NCI-H82 treated with DMSO at 0.1 percent for 48 hours (cell line): ENCODE measurements around the gene ZBTB49.
A peak's percentile ranks its signal among the peaks of the same experiment; 100 is the strongest.
"Not testable (repeated sequence)": the region's sequence is repeated elsewhere in the genome, so short reads cannot be mapped to it uniquely, and the experiment has no call there.

Experiments
- DNase-seq: peaks from one replicate; lab custom pipeline; 2025; ENCODE audit not compliant: unreplicated experiment; lab: John Stamatoyannopoulos, UW

ZBTB49 gene

DNA sequence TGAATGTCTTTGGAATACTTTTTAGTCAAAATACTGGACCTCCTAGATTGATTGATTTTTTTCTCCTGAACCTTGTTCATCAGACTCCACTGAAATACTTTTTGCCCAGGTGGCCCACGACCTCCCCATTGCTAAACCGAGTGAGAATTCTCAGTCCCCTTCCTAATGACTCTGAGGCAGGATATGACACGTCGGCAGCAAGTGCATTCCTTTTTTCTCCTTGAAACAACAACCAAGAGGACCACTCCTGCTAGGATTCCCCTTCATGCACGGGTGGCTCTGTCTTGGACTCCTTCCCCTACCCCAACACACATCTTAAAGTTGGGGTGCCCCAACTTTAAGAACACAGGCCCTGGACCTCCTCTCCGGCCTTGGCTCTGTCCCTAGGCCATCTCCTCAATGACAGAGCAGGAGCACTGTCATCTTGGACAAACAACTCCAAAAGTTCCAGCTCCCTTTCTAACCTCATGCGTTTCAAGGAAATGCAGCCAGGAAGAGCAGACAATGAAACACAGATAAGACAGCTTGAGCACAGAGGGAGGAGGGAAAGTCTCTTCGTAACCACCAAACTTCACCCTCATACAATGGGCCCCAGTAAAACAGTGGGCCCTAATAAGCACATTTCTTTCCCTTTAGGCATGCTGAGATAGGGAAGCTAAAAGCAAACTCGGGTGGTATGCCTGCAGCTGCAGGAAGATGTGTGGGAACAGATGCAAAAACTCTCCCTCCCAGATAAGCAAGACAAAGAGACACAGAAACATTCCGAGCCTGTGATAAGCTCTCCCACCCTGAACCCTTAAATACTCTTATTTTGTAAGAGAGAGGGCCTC is 33.9 kb downstream of the ZBTB49 start:
- no peak for DNase-seq

DNA sequence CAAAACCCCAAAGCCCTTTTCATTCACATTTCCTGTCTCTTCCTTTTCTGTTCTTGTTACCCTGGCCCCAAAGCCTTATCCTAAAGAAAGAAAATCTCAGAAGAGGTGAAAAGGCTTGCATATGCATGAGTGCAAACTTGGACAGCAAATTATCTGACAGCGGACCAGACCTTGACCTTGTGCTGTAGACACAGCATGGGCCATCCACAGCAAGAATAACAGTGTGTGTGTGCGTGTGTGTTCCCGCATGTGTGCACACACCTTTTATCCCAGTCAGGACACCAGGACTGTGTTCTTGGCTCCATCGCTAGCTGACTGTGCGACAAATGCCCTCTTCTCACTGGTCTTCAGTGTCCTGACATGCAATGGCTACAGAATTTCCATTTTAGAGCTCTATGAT is 35.3 kb downstream of the ZBTB49 start:
- DNase-seq: no peak

DNA sequence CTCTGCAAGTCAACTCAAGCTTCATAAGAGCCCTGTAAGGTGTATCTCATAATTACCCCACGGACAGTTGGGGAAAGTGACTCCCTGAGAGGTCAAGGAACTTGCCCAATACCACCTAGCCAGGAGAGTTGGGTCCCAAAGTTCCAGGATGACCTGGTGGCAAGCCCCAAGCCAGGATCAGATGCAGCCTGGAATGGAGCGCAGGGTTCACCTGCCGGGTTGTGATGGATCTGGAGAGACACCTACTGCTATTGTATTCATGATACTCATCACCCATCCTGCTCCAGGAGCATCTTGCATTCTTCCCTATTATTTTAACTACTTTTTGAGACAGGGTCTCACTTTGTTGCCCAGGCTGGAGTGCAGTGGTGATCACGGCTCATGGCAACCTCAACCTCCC is 36.1 kb downstream of the ZBTB49 start:
- DNase-seq: no peak

DNA sequence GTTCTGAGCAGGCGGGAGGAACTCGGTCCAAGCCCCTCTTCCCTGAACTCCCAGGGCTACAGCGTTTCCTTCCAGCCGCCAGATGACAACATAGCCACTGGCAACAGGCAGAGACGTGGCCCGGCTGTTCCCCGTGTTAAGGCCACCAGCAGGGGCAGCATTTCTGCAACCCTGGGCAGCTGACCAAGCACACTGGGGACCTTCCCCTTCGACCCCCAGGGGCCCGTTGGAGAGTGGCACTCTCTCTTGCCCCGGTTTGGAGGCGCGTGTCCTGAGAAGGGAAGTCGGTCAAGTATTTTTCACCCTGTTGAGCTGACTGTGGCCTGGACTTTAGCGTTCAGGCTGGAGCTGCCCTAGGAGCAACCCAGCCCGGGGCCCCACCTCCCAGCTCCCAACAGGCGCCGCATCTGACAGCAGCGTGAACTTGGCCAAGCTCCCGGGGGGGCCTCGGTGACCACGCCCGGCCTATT is 37.6 kb downstream of the ZBTB49 start:
- peak; percentile 0 for DNase-seq

GRCh38 chr4:4328206-4328605 is 38.2 kb downstream of the ZBTB49 start:
- no peak for DNase-seq

- DNase-seq: no peak
Measured at GRCh38 chr4:4328840-4329239, 38.8 kb downstream of the ZBTB49 start.

GRCh38 chr4:4329496-4329895 is 39.4 kb downstream of the ZBTB49 start:
- DNase-seq: no peak

GRCh38 chr4:4330794-4331193 is 40.7 kb downstream of the ZBTB49 start:
- no peak for DNase-seq

GRCh38 chr4:4332529-4332928 is 42.5 kb downstream of the ZBTB49 start:
- no peak for DNase-seq

DNA sequence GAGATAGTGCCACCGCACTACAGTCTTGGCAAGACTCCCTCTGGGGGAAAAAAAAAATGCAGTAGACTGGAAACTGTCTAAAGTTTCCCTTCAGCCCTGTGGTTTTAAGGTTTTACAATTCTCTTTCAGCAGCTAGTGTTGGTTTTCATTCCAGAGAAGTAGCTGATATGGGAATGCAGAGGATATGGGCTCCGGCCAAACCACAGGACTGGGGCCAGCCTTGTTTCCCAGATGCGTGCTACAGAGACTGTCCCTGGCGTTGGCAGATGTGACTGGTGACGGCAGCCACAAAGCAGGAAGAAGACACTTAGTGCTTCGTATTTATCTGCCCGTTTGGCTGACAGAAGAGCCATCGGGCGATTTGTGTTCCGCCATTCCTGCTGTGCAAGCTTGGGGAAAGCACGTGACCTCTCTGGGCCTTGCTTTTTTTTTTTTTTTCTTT is 43.2 kb downstream of the ZBTB49 start:
- no peak for DNase-seq

DNA sequence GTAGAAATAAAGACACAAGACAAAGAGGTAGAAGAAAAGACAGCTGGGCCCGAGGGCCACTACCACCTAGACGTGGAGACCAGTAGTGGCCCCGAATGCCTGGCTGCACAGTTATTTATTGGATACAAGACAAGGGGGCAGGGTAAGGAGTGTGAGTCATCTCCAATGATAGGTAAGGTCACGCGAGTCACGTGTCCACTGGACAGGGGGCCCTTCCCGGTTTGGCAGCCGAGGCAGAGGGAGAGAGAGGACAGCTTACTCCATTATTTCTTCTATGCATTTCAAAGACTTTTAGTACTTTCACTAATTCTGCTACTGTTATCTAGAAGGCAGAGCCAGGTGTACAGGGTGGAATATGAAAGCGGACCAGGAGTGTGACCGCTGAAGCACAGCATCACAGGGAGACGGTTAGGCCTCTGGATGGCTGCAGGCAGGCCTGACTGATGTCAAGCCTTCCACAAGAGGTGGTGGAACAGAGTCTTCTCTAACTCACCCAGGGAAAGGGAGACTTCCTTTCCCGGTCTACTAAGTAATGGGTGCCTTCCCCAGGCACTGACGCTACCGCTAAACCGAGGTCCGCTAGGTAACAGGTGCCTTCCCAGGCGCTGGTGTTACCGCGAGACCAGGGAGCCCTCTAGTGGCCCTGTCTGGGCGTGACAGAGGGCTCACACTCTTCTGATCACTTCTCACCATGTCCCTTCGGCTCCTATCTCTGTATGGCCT is 44.9 kb downstream of the ZBTB49 start:
- DNase-seq: peak; percentile 18

DNA sequence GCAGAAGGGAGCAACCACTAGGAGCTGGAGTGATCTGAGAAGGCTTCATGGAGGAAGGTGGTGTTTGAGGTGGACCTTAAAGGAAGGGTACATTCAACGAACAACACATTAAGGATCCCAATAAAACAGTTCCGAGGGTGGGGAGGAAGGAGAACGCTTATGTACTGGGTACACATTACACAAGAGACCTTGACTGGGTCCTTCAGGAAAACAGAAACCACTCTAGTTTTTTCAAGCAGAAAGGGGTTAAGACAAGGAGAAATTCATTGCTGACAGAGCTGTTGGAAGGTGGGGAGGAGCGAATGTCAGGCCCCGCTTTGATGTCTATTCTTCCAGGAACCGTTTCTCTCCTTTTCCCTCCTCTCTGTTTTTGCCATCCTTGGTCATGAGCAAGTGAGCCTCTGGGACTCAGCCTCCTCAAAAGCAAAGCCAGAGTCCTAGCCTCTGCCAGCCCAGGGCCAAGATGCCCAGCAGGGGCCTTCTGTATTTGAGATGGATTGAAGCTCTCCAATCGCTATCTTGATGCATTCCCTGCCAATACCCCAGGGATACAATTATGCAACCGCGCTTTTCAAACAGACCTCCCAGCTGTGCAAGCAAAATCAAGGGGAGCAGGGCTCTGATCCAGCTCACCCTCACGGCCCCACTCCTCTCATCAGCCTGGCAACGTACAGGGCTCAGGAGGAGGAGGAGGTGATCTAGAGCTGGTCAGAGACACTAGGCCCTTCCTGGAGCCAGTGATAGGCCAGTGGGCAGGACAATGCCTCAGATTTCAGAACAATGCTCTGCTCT is 48.4 kb downstream of the ZBTB49 start:
- DNase-seq: no peak

GRCh38 chr4:4339504-4340085 is 49.5 kb downstream of the ZBTB49 start:
- peak; percentile 15 for DNase-seq

DNA sequence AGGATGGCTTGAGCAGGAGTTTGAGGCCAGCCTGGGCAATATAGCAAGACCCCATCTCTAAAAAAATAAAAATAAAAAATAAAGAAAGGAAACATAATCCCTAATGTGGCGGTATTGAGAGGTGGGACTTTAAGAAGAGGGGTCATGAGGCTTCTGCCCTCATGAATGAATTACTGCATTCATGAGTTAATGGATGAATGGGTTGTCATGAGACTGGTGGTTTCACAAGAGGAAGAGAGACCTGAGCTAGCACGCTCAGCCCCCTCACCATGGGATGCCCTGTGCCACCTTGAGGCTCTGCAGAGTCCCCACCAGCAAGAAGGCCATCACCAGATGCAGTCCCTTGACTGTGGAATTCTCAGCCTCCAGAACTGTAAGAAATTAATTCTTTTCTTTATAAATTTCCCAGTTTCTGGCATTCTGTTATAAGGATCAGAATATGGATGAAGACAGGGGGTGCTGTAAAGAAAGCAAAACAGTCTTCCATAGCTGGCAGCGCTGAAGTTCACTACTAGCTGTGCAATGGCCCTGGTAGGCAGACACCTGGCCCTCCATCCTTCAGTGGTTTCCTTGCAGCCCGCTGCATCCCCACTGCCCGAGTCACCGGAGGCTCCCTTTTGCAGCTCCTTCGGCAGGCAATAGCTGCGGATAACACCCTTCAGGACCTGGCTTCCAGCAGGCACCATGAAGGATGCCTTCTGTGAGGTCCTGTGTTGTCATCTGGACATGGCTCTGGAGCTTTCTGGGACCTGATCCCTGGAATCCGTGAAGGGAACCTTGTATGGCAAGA is 52.0 kb downstream of the ZBTB49 start:
- DNase-seq: no peak

DNA sequence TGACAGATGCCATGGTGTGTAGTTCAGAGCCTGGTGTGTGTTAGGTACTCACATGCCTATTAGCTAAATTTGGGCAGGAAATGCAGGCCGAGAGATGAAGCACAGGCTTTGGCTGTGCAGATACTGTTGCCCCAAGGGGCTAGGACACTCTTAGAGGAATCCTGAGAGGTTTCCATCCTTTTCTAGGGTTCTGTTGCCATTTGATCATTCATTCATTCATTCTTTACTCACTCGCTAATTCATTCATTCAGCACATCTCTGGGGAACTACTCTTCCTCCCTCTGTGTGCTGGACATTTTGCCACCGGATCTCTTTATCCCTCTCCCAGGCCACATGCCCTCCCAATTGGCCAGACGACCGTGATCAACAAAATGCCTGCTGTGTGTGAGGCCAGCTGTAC is 53.0 kb downstream of the ZBTB49 start:
- no peak for DNase-seq

- no peak for DNase-seq
Measured at GRCh38 chr4:4344915-4345527, 55.0 kb downstream of the ZBTB49 start.

- DNase-seq: no peak
Measured at GRCh38 chr4:4347585-4347984, 57.5 kb downstream of the ZBTB49 start.

DNA sequence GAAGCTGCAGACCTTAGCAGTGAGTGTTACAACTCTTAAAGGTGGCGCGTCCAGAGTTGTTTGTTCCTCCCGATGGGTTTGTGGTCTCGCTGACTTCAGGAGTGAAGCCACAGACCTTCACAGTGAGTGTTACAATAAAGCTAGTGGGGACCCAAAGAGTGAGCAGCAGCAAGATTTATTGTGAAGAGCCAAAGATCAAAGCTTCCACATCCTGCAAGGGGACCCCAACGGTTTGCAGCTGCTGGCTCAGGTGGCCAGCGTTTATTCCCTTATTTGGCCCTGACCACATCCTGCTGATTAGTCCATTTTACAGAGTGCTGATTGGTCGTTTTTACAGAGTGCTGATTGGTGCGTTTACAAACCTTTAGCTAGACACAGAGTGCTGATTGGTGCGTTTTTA is 58.5 kb downstream of the ZBTB49 start:
- not testable (repeated sequence) for DNase-seq

GRCh38 chr4:4349867-4350266 is 59.8 kb downstream of the ZBTB49 start:
- no peak for DNase-seq

DNA sequence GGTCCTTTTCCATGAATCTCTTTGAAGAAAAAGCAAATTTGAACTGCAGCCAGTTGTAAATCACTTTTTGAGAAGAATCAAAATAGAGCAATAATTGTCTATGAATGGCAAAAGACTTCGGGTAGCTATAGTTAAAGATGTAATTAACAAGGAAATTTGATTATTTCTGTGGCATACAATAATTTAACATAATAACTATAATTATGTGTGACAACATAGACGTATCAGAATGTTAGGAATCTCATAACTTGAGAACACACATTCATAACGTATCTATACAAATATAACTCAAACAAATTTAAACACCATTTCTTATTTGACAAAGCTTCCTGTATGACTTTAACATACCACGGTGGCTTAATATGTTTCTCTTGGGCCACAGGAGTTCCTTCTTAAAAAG is 60.9 kb downstream of the ZBTB49 start:
- DNase-seq: no peak
